SKM-1 (cell line): Measurements from ENCODE around the gene KCNIP3.
"Not testable (repeated sequence)": the region's sequence is repeated elsewhere in the genome, so short reads cannot be mapped to it uniquely, and the experiment has no call there.

ENCODE experiments used
- DNase-seq: peaks from one replicate; lab custom pipeline; 2025; ENCODE audit not compliant: unreplicated experiment; lab: John Stamatoyannopoulos, UW

Gene KCNIP3

DNA sequence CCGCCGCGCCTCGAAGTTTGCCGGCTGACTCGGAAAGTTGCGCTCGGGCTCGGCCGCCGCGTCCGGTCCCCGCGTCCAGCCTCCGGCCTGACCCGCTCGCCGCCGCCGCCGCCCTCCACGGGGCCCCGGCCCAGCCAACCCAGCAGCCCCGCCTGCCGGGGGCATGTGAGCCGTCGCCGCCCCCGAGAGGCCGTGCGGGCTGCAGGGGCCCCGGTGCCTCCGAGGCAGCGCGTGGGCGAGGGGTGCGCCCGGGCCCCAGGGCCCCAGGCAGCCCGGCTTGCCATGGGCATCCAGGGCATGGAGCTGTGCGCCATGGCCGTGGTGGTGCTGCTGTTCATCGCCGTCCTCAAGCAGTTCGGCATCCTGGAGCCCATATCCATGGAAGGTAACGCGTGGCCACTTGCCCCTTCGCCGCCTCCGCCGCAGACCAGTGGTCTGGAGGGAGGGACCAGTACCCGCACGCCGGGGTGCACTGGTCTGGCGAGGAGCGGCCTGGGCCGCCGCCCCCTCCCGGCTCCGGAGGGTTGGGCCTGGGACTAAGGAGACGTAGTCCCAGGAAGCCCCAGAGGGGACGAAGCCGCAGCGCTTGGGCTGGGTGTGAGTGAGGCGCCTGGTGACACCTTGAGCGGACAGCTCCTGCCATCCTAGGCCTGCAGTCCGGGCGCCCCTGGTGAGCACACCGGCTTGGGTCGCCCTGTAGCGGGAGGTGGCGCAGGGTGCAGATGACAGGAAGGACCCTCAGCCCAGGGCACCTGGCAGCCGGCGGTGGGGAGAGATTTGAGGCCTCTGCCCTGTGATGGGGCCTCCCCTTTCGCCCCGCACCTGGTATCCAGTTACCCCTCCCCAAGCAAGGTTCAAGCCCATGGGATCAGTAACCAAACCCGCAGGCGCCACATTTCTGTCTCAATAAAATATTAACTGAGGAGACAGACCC is 49.9 kb downstream of the KCNIP3 start:
- no peak for DNase-seq

DNA sequence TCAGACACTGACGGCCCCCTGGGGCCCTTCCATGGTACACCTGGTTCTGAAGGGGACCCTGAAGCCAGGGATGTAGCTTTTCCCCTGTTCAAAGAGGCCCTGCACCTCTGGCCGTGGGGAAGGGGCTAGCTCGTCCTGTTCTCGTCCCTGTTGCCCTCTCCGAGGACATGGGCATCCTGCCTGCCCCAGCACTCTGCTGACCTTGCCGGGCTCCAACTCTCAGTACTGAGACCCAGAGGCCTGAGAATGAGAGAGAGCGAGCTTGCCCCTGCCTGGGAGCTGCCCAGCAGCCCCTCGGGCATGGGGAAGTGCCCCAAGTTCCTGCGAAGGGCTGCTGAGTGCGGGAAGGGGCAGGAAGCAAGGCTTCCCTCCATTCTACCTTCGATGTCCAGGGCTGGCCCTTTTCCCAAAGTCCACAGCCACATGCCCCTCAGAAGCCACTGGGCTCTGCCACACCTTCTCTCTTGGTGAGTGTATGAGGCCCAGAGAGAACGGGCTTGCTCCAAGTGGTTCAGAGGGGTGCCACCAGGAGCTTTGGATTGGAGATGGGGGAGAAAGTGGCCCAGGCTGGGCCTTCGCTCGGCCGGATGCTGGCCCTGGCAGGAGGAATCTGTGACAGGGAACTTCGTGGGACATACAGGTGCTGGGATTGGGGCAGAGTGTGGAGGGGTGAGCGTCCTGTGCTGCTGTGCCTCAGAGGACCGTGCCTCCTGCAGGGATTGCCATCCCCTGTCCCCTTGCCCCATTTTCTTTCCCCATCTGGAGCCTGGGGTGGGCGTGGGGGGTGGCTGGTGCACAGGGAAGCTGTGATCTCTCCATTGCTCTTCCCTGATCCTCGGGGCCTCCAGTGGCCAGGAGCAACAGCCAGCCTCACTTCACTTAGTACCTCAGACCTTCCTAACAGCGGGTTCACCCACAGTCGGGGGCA is 50.8 kb downstream of the KCNIP3 start:
- DNase-seq: no peak

DNA sequence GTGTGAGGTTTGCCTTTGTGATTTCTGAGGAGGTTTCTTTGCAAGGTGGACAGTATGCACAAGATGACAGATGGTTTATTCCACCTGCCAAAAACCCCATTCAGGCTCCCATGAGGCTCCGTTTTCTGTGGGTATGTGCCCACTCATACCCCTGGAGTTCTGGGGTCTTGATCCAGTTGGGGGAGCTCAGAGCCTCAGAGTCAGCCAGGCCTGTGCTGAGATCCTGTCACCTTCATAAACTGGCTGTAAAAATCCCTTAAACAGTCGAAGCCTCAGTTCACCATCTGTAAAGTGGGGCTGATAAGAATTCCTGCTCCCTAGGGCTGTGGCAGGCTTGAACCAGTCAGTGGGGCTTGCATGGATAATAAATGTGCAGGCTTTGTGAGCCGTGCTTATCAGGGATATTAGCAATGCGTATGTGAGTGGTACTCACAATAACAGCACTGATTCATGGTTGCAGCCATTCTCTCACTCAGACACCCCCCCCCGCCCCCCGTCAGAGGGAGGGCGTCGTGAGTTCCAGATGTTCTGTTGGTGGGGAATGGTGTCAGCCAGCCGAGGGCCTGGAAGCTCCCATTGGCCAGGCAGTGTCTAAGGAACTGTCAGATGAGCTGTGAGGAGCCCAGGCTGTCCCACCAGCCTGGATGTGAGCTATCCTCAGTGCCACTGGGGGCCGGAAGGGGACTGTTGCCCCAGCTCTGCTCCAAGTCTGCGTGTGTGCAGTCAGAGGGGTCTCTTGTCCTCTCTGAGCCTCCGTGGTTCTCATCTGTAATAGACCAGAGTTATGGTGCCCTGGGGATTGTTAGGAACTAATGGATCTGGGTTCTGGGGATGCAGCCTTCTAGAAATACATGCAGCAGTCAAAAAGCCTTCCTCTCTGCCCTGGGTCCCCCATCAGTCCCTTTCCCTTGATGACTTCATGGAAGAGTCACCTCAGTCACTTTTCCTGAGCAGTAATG is 51.7 kb downstream of the KCNIP3 start:
- no peak for DNase-seq

DNA sequence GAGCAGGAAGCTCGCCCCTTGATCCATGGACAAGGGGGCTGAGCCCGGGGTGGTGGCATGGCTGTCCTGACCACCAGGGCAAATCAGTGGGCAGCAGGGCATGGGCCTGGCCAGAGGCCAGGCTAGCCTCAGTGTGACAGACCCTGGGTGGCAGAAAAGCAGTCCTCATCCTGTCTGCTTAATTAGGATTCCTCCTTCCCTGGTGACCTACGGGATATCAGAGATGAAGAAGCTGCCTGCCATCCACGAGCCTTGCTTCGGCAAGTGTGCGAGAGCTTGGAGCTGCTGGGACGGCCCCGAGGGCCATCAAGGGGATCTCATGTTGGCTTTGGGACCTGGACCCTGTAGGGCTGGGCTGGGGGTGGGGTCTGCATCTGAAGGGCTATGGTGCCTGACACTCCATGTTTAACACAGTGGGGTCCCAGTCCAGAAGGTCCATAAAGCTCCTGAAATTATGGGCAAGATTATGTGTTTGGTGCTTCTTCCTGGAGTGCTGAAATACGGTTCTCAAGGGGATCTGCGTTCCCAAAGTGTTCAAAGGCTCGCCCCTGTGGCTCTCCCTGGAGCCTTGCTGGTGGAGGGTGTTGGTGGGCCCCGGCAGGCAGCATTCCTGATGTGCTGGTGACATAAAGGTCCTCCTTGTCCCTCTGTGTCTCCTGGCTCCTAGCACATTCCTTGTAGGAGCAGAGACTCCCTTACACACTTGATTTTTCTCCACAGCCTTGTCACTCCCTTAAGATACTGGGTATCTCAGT is 52.6 kb downstream of the KCNIP3 start:
- no peak for DNase-seq

DNA sequence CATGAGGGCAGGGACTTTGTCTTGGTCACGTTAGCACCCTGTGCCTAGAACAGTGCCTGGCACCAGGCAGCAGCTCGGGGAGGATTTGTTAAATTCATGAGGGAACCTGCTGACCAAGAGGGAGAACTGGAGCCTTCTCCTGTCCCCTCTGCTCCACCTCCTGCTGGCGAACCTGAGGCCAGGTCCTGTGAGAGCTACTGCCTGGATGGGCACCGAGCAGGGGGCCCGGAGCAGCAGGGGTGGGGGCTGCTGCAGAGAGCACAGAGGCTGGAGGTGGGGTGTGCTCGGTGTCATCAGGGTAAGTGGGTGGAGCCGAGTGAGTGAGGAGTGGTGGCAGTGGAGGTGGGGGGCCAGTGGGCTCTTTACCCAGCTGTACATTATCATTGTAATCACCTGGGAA is 53.2 kb downstream of the KCNIP3 start:
- DNase-seq: no peak

DNA sequence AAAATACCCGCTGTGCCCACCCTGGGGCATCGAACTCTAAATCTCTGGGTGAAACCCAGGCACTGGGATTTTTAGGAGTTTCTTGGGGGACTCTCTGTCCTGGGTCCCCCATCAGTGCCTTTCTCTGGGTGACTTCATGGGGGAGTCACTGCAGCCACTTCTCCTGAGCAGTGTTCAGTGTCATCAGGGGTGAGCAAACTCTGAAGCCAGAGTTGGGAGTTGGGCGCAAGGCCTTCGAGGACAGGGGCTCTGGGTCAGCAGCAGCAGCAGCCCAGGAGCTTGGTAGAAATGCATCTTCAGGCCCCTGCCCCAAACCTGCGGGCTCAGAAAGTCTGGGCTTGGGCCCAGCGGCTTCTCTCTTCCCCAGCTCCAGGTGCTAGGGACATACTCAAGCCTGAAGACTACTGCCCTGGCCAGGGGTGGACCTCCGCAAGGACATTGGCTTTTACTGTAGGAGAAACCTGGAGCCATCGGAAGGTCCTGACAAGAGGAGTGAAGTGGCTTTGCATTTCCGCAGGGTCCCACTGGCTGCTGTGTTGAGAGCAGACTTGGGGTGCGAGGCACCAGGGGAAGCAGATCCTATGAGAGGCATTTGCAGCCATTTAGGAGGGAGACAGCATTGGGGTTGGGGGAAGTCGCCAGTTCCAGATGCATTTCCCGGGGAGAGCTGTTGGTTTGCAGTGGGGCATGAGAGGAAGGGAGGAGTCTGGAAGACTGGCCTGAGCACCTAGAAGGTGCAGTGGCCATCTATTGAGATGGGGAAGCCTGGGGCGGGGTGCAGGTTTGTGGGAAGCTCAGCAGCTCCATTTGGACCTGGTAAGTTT is 53.8 kb downstream of the KCNIP3 start:
- DNase-seq: no peak

DNA sequence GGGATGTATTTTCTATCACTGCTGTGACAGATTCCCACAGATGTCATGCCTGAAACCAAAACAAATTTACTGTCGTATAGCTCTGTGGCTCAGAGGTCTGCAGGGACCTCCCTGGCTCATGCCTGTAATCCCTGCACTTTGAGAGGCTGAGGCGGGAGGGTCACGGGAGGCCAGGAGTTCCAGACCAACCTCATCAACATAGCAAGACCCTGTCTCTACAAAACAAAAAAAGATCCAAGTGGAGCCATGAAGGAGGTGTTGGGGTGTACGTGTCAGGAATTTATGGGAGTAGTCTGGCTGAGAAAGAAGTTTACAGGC is 54.4 kb downstream of the KCNIP3 start:
- no peak for DNase-seq

DNA sequence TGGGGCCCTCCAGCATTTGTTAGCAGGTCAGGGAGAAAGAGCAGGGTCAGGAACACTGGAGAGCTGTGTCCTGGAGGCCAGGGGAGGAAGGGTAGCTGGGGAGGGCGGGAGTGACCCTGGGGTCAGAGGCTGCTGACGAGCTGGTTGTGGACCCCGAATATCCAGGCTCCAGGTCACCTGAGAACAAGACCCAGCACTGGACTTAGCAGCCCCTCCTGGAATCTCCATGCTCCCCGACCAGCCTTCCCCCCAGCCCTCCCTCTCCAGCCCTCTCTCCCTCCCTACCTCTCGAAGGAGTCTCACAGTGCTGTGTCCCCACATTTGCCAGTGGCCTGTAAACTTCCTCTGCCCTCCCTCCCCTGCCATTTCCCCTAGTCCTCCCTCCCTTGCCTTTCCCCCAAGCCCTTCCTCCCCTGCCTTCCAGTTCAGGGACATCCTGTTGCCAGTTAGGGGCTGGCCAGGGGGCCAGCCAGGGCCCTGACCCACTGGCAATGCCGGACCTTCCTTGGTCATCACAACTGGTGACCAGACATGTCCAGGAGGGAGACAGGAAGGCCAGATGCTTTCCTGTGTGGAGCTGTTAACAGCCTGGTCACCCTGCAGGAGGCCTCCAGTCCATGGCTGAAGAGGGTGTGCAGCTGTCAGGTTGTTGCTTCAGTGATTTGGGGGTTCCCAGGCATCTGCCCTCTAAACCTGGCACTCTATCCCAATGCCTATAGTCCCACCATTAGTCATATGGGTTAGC is 55.3 kb downstream of the KCNIP3 start:
- no peak for DNase-seq

DNA sequence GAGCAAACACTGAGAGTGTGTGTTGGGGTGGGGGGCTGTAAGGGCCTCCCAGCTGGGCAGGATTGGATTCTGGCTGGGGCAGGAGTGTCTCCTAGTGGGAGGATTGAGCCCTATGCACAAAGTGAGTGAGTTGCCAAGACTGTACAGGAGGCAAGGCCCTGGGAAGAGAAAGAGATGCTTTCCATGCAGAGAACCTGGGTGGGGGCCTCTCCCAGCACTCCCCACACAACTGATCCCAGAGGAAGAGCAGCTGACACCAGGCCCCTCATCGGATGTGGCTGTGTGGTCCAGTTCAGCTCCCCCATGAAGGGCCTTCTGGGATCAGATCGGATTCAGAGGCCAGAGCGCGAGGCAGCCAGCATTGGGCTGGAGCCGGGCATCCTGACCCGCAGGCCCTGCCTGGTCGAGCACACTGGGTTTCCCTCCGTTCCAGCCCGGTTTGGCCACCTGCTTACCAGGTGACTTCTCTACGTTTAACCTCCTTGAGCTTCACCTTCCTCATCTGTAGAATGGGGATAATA is 56.0 kb downstream of the KCNIP3 start:
- no peak for DNase-seq

DNA sequence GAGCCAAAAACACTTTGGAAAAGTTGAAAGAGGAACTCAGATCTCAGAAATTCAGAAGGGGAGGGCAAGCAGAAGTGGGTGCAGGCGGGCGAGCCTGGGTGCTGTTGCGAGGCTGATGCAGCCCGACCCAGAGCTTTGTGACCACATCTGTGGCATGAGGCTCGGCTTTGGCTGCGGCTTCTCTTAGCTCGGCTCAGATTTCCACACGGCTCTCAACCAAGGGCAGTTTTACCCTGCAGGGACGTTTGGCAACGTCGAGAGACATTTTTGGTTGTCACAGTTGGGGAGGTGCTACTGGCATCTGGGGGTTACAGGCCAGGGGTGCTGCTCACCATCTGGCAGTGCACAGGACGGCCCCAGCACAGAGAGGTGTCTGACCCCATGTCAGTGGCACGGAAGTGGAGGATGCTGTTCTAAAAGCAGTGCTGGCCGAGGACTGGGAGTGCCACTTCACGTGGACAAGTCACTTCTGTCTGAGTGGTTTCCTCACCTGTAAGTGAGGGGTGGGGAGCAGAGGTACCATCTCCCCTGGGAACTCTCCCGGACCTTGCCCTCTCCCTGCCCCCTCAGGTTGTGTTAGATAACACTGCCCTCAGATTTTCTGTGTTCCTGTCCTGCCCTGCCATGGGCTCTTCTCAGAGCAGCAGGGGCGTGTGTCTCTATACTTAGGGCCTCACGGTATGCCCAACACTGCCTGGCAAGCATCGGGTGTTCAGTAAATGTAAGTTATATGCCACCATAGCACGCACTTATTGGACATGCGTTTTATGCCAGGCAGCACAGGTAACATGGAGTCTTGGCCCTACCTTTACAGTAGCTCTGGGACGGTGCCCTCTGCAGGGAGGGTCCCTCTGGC is 56.7 kb downstream of the KCNIP3 start:
- DNase-seq: peak; percentile 66

DNA sequence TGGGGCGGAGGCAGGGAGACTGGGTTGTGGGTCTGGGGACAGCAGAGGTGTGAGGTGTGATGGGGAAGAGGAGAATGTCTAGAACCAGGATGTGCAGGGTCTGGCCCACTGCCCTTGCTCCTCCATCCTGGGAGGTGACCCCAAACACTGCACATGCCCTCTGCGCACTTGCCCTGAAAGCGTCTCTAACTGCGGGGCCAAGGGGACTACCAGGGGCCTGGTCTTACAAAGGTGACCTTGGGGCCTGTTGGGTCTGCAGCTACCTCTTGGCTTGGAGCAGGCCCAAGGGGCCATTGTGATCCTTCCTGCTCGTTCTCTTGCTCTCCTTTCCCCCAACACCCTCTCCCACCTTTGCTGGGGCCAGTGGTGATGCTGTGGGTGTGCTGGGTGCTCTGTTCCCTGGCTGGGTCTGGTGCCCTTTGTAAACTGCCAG is 57.3 kb downstream of the KCNIP3 start:
- DNase-seq: no peak

DNA sequence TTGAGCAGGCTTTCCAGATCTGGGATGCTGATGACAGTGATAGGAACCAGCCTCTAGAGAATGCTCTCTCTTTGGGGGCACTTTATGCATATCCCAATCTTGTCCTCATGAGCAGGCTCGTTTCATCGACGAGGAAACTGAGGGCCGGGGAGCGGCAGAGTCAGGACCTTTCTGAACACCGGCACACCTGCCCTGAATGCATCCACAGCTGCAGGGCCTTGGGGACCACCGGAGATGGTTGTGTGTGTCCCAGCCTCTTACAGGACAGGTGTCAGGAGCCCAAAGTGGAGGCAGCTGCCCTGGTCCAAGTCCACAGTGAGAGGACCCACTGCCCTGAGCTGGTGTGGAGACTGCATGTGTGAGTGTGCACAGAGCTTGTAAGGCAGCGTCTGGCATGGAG is 57.8 kb downstream of the KCNIP3 start:
- DNase-seq: no peak

DNA sequence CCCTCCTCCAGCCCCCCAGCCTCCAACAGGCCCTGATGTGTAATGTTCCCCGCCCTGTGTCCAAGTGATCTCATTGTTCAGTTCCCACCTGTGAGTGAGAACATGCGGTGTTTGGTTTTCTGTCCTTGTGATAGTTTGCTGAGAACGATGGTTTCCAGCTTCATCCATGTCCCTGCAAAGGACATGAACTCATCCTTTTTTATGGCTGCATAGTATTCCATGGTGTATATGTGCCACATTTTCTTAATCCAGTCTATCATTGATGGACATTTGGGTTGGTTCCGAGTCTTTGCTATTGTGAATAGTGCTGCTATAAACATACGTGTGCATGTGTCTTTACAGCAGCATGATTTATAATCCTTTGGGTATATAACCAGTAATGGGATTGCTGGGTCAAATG is 58.3 kb downstream of the KCNIP3 start:
- not testable (repeated sequence) for DNase-seq

DNA sequence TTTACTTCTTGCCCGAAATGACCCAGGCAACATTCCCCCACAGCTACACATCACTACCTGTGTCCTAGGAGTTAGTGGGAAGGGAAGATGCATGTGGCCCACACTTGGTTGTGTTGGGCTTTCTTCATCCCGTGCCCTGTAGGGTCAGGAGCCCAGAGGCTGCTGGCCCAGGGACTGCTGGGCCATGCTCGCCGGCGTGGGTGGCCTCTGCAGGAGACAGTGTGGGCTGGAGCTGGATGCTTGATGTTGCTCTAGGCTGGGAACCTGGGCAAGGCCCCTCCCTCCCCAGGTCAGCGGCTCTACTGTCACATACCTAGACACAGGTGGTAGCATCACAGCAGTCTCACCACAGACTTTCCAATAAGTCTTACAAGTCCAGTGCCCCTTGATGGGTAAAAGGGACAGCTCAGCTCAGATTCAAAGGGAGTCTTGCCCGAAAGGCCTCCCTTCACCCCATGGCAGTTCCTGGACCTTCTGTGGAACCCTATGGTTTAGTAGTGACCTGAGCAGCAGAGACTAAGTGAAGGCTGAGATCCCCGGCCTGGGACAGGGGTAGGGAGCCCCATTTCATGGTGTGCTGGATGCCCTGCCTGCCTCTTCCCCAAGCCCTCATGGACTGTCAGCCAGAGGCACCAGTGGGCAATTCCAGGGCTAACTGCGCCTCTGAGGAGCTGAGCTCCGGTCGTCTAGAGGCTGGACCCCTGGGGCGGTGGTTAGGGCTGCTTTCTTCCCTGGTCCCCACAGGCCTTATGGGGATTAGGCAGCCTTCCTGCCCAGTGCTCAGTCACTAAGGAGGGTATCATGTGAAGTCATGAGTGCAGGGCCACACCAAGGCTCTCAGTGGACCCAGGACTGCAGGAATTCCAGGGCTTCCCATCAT is 59.9 kb downstream of the KCNIP3 start:
- DNase-seq: no peak

DNA sequence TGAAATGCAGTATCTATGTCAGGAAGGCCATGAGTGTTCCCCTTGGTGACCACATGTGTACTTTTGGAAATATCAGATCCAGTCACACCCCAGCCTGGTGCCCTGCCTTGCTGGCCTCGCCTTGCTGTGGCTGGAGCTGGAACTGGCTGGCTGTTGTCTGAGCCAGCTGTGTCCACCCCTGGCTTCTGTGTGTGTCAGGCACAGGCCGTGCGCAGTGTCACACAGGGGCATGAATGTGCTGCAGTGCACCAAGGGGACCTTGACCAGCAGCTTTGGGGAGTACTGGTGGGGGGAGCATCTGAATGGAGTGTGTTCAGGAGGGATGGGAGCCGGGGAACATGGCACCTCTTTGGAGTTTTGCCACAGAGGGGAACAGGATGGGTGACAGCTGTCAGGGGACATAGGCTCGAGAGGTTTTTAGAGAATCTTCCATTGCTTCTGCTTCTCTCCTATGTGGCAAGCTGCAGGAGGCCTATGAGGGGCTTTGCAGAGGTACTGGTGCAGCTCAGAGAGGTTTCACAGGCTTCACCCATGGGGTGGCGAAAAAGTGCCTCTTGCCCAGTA is 60.7 kb downstream of the KCNIP3 start:
- no peak for DNase-seq

DNA sequence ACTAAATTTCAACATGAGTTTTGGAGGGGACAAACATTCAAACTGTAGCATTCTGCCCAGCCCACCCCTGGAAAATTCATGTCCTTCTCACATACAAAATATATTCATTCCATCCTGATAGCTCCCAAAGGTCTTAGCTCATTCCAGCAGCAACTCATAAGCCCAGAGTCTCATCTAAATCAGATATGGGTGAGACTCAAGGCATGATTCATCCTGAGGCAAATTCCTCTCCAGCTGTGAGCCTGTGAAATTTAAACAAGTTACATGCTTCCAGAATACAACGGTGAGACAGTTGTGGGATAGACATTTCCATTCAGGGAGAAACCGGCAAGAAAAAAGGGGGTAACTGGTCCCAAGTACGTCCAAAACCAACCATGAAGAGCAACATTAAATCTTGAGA is 61.9 kb downstream of the KCNIP3 start:
- DNase-seq: no peak
